CD8-positive, alpha-beta memory T cell (primary cell): ENCODE data around the gene NEDD4L. TPM values are rescaled to one million over a fixed set of nuclear protein-coding genes. Genes with fewer than 3 reads are reported as not detected.
A peak's percentile ranks its signal among the peaks of the same experiment; 100 is the strongest.

Source experiments
- CTCF ChIA-PET: fragments of 350-600 bp; sonication (Branson Sonifier 250); formaldehyde crosslinking; loops from one replicate; lab custom pipeline; 2021; ENCODE audit warnings: antibody characterized with exemption; lab: Charles Lee
- POLR2A ChIA-PET: fragments of 350-600 bp; sonication (Branson Sonifier 250); formaldehyde crosslinking; loops from one replicate; lab custom pipeline; 2021; ENCODE audit warnings: antibody characterized with exemption; lab: Charles Lee
- DNase-seq, 5 donors: peaks; one replicate each; pipeline versions ENCODE4 v3.0.0 to v3.0.0-alpha.2; 2020 to 2022; ENCODE audit warnings: mixed read lengths in 1 of 5
- H3K27ac ChIP-seq: one replicate; pipeline ENCODE4 v1.7.0; 2013; ENCODE audit warnings: low read depth, mild to moderate bottlenecking, low read length, moderate library complexity
- H3K27me3 ChIP-seq: 2 replicates; pipeline ENCODE4 v1.7.0; 2013; ENCODE audit warnings: low read length, mild to moderate bottlenecking; ENCODE audit not compliant: insufficient read depth, poor library complexity, severe bottlenecking
- H3K36me3 ChIP-seq: 2 replicates; pipeline ENCODE4 v1.7.0; 2013; ENCODE audit warnings: mild to moderate bottlenecking, low read length, moderate library complexity; ENCODE audit not compliant: insufficient read depth
- H3K4me1 ChIP-seq: 2 replicates; pipeline ENCODE4 v1.7.0; 2013; ENCODE audit warnings: mild to moderate bottlenecking, low read length, moderate library complexity; ENCODE audit not compliant: insufficient read depth
- H3K4me3 ChIP-seq: 2 replicates; pipeline ENCODE4 v1.7.0; 2013; ENCODE audit warnings: mild to moderate bottlenecking, low read length
- H3K9me3 ChIP-seq: 2 replicates; pipeline ENCODE4 v1.7.0; 2013; ENCODE audit warnings: mild to moderate bottlenecking, low read length
- H3K27ac Mint-ChIP-seq, 8 donors: one replicate each; pipeline ENCODE4 v1.8.0; 2020 to 2021; ENCODE audit warnings: mixed read lengths in 8 of 8, mild to moderate bottlenecking in 6 of 8, inconsistent platforms in 3 of 8, moderate library complexity in 3 of 8
- H3K27me3 Mint-ChIP-seq, 2 donors: one replicate each; pipeline ENCODE4 v1.8.0; 2020 to 2021; ENCODE audit warnings: mixed read lengths in 2 of 2, mild to moderate bottlenecking in 1 of 2, moderate library complexity in 1 of 2
- H3K36me3 Mint-ChIP-seq, 3 donors: one replicate each; pipeline ENCODE4 v1.8.0; 2020 to 2021; ENCODE audit warnings: mixed read lengths in 3 of 3, inconsistent platforms in 1 of 3, mild to moderate bottlenecking in 1 of 3
- H3K4me1 Mint-ChIP-seq, 3 donors: one replicate each; pipeline ENCODE4 v1.8.0; 2020 to 2021; ENCODE audit warnings: mixed read lengths in 3 of 3, inconsistent platforms in 1 of 3, mild to moderate bottlenecking in 1 of 3
- H3K4me3 Mint-ChIP-seq, 7 donors: one replicate each; pipeline ENCODE4 v1.8.0; 2020 to 2021; ENCODE audit warnings: mixed read lengths in 7 of 7, mild to moderate bottlenecking in 6 of 7, moderate library complexity in 4 of 7, inconsistent platforms in 2 of 7
- H3K9me3 Mint-ChIP-seq, 5 donors: one replicate each; pipeline ENCODE4 v1.8.0; 2020 to 2022; ENCODE audit warnings: mixed read lengths in 5 of 5, mild to moderate bottlenecking in 3 of 5, moderate library complexity in 2 of 5, inconsistent platforms in 1 of 5
- polyA plus RNA-seq: library from polyadenylated mRNA; unstranded; fragments of 300-500 nt; fragmentation: Illumina TruSeq; gene quantifications from one replicate; pipeline ENCODE4 v1.2.3, GENCODE V29; 2021
- total RNA-seq, 2 experiments: library from RNA; stranded (reverse); gene quantifications; one replicate each; pipeline ENCODE4 v1.2.3, GENCODE V29; 2021

Gene NEDD4L
- total and polyA plus RNA-seq, 3 experiments from 2014 or later, result 1.4 to 4.1 (median 3.0) TPM

GRCh38 chr18:58393295-58393694 is 349.3 kb downstream of the NEDD4L start:
- Histone ChIP-seq H3K36me3 (no peaks in the 10 kb centered on the region), H3K9me3 (no peaks in the 10 kb centered on the region), H3K4me1 (no peaks in the 10 kb centered on the region), H3K4me3 (no peak overlapping the region), H3K27me3 (no peaks in the 10 kb centered on the region), H3K27ac (no peak overlapping the region)
- no peak for DNase-seq
- Mint-ChIP-seq H3K36me3 (no peaks in the 10 kb centered on the region), H3K4me1 (peaks cover 0 to 3% (median 0%) of the 10 kb centered on the region in 3 donors), H3K4me3 (no peak overlapping the region), H3K9me3 (no peaks in the 10 kb centered on the region), H3K27me3 (peaks cover 0 to 13% of the 10 kb centered on the region in 2 donors), H3K27ac (no peak overlapping the region)
- ChIA-PET CTCF (interaction anchor here (0.7 kb wide), 1 partner anchor 9 kb away, joined by 3 read pairs; no protein-coding TSS in a partner anchor), POLR2A (no interaction called here)

GRCh38 chr18:58394046-58394445 is 350.0 kb downstream of the NEDD4L start:
- no peaks in the 10 kb centered on the region for H3K9me3 ChIP-seq
- ChIA-PET POLR2A (no interaction called here), CTCF (no interaction called here)
- Mint-ChIP-seq H3K36me3 (no peaks in the 10 kb centered on the region), H3K9me3 (no peaks in the 10 kb centered on the region), H3K27me3 (peaks cover 0 to 17% of the 10 kb centered on the region in 2 donors), H3K4me1 (peaks cover 0 to 3% (median 0%) of the 10 kb centered on the region in 3 donors), H3K27ac (peak overlapping the region in 1 of 8 donors; percentile 36), H3K4me3 (no peak overlapping the region)
- DNase-seq, result no peak
- no peaks in the 10 kb centered on the region for H3K4me1 ChIP-seq
- H3K27me3 ChIP-seq, result no peaks in the 10 kb centered on the region
- H3K27ac ChIP-seq, result no peak overlapping the region
- H3K36me3 ChIP-seq, result no peaks in the 10 kb centered on the region
- no peak overlapping the region for H3K4me3 ChIP-seq

GRCh38 chr18:58394602-58395425 is 350.8 kb downstream of the NEDD4L start:
- no peaks in the 10 kb centered on the region for H3K9me3 ChIP-seq
- no peaks in the 10 kb centered on the region for H3K36me3 ChIP-seq
- Mint-ChIP-seq H3K27ac (peak overlapping the region in 1 of 8 donors; percentile 39), H3K27me3 (peaks cover 0 to 17% of the 10 kb centered on the region in 2 donors), H3K4me1 (peaks cover 0 to 3% (median 0%) of the 10 kb centered on the region in 3 donors), H3K9me3 (no peaks in the 10 kb centered on the region), H3K36me3 (no peaks in the 10 kb centered on the region), H3K4me3 (no peak overlapping the region)
- no peak overlapping the region for H3K27ac ChIP-seq
- H3K4me1 ChIP-seq, result no peaks in the 10 kb centered on the region
- CTCF ChIA-PET, result no interaction called here
- no peak for DNase-seq
- POLR2A ChIA-PET, result no interaction called here
- H3K27me3 ChIP-seq, result no peaks in the 10 kb centered on the region
- H3K4me3 ChIP-seq, result no peak overlapping the region

GRCh38 chr18:58396144-58396543 is 352.1 kb downstream of the NEDD4L start:
- Mint-ChIP-seq H3K4me1 (peaks cover 0 to 4% (median 0%) of the 10 kb centered on the region in 3 donors), H3K27ac (peak overlapping the region in 2 of 8 donors; percentile 33 to 39), H3K27me3 (peaks cover 2 to 17% of the 10 kb centered on the region in 2 donors), H3K36me3 (no peaks in the 10 kb centered on the region), H3K4me3 (peak overlapping the region in 1 of 7 donors; percentile 69), H3K9me3 (no peaks in the 10 kb centered on the region)
- Histone ChIP-seq H3K9me3 (no peaks in the 10 kb centered on the region), H3K27ac (no peak overlapping the region), H3K36me3 (no peaks in the 10 kb centered on the region), H3K4me1 (peaks cover 10% of the 10 kb centered on the region), H3K4me3 (no peak overlapping the region), H3K27me3 (no peaks in the 10 kb centered on the region)
- POLR2A ChIA-PET, result no interaction called here
- CTCF ChIA-PET, result no interaction called here
- no peak for DNase-seq

- H3K36me3 ChIP-seq, result no peaks in the 10 kb centered on the region
- H3K27me3 Mint-ChIP-seq, result peaks cover 2 to 17% of the 10 kb centered on the region in 2 donors
- no peak overlapping the region for H3K4me3 Mint-ChIP-seq
- no peaks in the 10 kb centered on the region for H3K36me3 Mint-ChIP-seq
- no peaks in the 10 kb centered on the region for H3K9me3 Mint-ChIP-seq
- H3K27me3 ChIP-seq, result no peaks in the 10 kb centered on the region
- no peak overlapping the region for H3K4me3 ChIP-seq
- no peak overlapping the region for H3K27ac Mint-ChIP-seq
- peaks cover 0 to 4% (median 0%) of the 10 kb centered on the region in 3 donors for H3K4me1 Mint-ChIP-seq
- no peaks in the 10 kb centered on the region for H3K9me3 ChIP-seq
- CTCF ChIA-PET, result no interaction called here
- DNase-seq, result no peak
- POLR2A ChIA-PET, result no interaction called here
- H3K27ac ChIP-seq, result no peak overlapping the region
- peaks cover 10% of the 10 kb centered on the region for H3K4me1 ChIP-seq
Measured at GRCh38 chr18:58396966-58397365, 352.9 kb downstream of the NEDD4L start.

GRCh38 chr18:58397385-58398132 is 353.5 kb downstream of the NEDD4L start:
- H3K36me3 Mint-ChIP-seq, result no peaks in the 10 kb centered on the region
- Histone ChIP-seq H3K36me3 (no peaks in the 10 kb centered on the region), H3K27me3 (no peaks in the 10 kb centered on the region), H3K4me3 (no peak overlapping the region), H3K4me1 (peaks cover 10% of the 10 kb centered on the region), H3K9me3 (no peaks in the 10 kb centered on the region), H3K27ac (no peak overlapping the region)
- POLR2A ChIA-PET, result no interaction called here
- no peak for DNase-seq
- peaks cover 2 to 17% of the 10 kb centered on the region in 2 donors for H3K27me3 Mint-ChIP-seq
- no peak overlapping the region for H3K4me3 Mint-ChIP-seq
- H3K4me1 Mint-ChIP-seq, result peaks cover 0 to 4% (median 0%) of the 10 kb centered on the region in 3 donors
- H3K9me3 Mint-ChIP-seq, result no peaks in the 10 kb centered on the region
- CTCF ChIA-PET, result no interaction called here
- no peak overlapping the region for H3K27ac Mint-ChIP-seq

- no peak overlapping the region for H3K4me3 ChIP-seq
- H3K9me3 ChIP-seq, result no peaks in the 10 kb centered on the region
- H3K4me3 Mint-ChIP-seq, result no peak overlapping the region
- H3K4me1 ChIP-seq, result peaks cover 10% of the 10 kb centered on the region
- H3K27me3 Mint-ChIP-seq, result peaks cover 2 to 17% of the 10 kb centered on the region in 2 donors
- no peaks in the 10 kb centered on the region for H3K9me3 Mint-ChIP-seq
- peaks cover 0 to 4% (median 0%) of the 10 kb centered on the region in 3 donors for H3K4me1 Mint-ChIP-seq
- no peaks in the 10 kb centered on the region for H3K27me3 ChIP-seq
- no peaks in the 10 kb centered on the region for H3K36me3 Mint-ChIP-seq
- ChIA-PET POLR2A (no interaction called here), CTCF (no interaction called here)
- DNase-seq, result no peak
- H3K27ac ChIP-seq, result no peak overlapping the region
- H3K36me3 ChIP-seq, result no peaks in the 10 kb centered on the region
- no peak overlapping the region for H3K27ac Mint-ChIP-seq
Measured at GRCh38 chr18:58398648-58399398, 354.8 kb downstream of the NEDD4L start.
